HG03139 (cell line): ENCODE results near the gene CCP110.
"Not testable (repeated sequence)": the region's sequence is repeated elsewhere in the genome, so short reads cannot be mapped to it uniquely, and the experiment has no call there.

ENCODE experiments used
- ATAC-seq: cut with Tn5 transposase; IDR thresholded peaks from one replicate; pipeline ENCODE4 v1.9.1; 2021; ENCODE audit not compliant: unreplicated experiment

Gene CCP110

DNA sequence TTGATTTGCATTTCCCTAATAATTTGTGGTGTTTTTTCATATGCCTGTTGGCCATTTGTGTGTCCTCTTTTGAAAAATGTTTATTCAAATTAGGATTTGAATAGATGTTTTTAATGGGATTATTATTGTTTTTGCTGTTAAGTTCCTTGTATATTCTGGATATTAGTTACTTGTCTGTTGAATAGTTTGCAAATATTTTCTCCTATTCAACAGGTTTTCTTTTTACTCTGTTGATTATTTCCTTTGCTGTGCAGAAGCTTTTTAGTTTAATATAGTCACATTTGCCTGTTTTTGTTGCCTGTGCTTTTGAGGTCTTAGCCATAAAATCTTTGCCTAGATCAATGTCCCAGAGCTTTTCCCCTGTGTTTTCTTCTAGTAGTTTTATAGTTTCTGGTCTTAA lies 11.4 kb upstream of the CCP110 start:
- ATAC-seq: no peak

DNA sequence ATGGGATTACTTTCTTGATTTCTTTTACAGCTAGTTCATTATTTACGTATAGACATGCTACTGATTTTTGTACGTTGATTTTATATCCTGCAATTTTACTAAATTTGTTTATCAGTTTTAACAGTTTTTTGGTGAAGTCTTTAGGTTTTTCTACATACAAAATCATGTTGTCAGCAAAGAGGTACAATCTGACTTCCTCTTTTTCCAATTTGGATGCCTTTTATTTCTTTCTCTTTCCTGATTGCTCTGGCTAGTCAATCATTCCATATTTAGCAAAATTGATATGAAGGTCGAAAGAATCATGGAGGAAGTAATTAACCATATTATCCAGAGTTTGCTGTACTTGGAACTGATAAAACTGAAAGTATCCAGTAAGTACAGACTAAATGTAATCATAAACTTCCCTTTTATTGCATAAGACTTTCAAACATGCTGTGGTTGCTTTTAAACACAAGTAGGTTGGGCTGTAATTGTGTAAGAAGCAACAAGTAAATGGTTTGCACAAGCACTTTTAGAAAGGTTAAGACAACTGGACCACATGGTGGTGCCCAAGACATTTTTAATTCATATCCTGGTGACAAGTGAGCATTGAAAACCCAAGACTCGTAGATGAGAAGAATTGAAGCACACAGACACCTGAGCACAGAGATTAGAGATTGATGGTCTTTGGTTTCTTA lies 10.2 kb upstream of the CCP110 start:
- no peak for ATAC-seq

DNA sequence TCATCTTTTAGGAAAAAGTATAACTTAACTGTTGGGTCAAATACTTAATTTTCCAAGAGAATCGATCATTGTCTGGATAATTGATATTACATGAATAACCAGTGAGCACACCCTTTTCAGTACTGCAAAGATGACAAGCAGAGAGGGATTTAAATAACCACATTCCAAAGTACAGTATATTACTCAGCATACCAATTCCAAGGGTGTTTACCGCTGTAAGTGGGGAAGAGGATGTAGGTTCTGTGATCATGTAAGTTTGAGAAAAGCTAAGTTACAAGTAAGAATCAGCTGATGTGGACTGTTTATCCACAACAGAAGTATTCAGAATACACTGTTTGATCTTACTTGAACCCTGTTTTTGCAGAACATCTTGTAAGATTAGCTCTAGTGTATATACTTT lies 8.0 kb upstream of the CCP110 start:
- no peak for ATAC-seq

DNA sequence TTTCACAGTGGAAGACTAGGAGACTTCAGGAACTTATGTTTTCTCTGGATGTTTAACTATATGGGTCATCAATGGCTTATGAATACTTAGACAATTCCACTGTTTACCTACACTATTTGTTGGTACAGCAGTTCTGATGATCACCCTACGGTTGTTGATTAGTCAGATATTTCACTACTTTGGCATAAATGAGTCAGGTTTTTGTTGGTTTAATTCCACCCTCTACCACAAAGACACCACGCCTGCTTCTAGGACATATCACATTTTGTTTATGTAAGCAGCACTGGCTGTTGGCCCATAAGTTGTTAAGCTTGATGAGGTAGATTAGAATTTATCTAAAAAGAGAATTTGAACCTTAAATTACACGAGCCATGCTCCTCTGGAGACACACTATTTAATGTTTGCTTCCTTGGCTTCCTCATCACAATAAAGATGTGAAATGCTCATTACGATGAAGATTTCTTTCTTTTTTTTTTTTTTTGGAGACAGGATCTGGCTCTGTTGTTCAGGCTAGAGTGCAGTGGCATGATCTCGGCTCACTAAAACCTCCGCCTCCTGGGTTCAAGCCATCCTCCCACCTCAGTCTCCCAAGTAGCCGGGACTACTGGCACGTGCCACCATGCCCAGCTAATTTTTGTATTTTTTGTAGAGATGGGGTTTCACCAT lies 6.2 kb upstream of the CCP110 start:
- ATAC-seq: no peak

DNA sequence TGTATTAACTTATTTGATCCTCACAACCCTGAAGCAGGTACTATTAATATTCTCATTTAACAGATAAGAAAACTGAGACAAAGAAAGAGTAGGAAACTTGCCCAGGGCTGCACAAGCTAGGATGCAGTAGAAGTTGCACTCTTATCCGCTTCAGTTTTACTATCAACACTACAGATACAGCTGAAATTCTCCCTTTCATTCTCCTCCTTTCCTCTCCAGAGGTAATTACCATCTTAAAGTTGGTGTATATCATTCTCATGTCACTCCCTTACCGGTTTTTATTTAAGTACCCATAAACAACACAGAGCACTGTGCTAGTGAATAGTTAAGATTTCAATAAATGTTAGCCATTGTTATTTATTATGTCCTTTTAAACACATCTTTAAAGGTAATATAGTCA lies 5.4 kb upstream of the CCP110 start:
- ATAC-seq: no peak

DNA sequence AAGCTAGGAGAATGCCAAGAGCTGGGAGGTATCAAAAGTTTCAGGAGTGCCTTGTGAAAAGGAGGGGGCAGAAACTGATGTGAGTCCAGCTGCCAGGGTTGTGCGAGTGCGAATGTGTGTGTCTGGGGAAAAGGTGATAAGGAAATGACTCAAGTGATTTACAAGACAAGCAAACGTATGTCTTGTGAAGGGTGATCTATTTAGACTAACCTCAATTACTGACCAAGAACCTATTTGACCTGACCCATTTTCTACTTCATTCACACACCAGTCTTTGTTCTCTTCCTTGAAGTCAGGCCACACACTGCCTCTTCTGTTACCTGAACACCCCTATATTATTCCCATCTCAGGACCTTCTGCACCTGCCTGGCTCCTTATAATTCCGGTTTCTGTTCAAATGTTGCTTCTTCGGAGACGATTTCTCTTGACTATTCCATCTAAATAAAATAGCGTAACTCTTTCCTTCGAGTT lies 2.8 kb upstream of the CCP110 start:
- no peak for ATAC-seq

DNA sequence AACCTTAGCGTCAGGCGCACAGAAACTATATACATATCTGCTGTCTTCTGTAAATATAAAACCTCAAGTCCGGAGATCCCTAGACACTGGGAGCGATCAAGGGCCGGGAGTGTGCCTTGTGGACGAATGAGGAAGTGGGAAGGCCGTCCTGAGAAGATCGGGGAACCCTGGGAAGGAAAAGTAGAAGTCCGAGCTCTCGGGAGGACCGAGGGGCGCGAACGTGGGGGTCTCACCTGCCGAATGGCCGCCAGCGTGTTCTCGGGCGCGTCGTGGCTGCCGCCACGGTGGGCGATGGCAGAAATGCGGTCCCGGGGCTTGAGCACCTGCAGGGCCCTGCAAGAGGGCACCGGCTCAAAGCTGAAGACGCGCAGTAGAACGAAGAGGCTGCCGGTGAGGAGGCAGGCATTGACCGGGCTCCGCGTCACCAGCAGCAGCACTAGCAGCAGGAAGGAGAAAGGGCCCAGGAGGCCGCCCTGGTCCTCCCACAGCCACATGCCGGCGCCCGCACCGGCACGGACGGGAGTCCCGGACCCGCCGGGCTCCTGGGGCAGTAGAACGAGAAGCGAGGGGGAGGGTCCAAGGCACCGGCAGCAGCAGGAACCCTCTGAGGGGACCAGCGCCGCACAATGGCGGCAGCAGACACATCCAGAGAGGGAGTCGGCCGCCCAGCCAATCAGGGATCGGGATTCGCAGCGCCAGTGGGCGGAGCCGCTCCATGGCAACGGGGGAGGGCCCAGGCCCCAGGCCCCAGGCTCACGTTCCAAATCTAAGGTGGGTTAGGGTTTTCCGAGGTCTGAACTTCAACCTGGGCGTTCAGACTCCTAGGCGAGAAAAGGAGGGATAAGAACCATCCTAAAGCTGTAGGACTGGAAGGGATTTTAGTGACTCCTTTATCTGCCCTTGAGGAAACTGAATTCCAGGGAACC lies 2.0 kb upstream of the CCP110 start, which contains the start of gene GDE1:
Gene GDE1 (minus strand): TSS at position 628 of the 926 bp plus-strand sequence. CDS start 134 bp downstream, at position 494.
- ATAC-seq: peak; percentile 75

DNA sequence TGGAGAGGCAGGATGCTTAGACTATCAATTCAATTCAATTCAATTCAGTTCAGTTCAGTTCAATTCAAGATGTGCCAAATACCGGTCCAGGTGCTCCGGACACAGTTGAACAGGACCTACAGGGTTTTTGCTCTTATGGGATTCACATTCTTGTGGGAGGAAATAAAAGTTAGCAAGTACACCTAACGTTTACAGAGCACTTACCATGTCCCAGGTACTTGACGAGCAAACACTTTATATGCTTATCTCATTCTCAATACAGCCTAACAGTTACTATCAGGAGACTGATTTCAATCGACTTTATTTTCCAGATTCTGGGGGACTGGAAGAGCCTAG lies 1.4 kb upstream of the CCP110 start:
- no peak for ATAC-seq

DNA sequence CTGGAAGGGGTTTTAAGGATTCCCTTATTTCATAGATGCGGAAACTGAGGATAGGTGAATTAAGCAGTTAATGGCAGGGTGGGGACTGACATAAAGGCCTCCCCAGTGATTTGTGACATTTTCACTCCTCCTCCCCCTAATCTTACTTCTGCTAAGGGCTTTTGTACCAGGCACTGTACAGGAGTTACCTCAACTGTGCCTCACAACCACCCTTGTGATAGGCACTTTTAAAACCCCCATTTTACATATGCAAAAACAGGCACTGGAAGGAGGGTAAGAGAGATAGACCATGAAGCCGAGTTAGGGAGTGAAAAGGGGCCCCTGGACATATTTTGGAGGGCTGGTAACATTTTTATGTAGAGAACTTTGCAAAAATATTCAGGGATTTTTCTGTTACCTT lies 982 bp upstream of the CCP110 start:
- no peak for ATAC-seq

DNA sequence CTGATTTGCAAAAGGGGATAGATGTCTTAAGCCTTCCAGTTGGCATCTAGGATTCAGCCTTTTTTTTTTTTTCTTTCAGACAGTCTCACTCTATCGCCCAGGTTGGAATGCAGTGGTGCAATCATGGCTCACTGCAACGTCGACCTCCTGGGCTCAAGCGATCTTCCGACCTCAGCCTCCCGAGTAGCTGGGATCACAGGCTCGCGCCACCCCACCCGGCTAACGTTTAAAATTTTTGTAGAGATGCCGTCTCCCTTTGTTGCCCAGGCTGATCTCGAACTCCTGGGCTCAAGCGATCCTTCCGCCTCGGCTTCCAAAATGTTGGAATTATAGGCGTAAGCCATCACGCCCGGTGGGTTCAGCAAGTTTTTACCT lies 571 bp upstream of the CCP110 start:
- ATAC-seq: no peak

DNA sequence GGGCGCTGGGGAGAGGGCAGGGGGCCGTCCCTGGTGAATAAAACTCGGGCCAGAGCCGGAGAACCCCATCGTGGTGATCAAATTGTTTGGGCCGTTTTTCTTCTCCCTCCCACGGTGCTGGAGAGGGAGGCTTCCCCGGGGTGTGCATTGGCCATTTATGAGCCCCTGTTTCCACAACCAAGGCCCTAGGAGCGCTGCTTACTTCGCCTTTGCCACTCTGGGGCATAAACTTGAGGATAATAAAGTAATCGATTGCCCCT lies 544 bp downstream of the CCP110 start:
- no peak for ATAC-seq

DNA sequence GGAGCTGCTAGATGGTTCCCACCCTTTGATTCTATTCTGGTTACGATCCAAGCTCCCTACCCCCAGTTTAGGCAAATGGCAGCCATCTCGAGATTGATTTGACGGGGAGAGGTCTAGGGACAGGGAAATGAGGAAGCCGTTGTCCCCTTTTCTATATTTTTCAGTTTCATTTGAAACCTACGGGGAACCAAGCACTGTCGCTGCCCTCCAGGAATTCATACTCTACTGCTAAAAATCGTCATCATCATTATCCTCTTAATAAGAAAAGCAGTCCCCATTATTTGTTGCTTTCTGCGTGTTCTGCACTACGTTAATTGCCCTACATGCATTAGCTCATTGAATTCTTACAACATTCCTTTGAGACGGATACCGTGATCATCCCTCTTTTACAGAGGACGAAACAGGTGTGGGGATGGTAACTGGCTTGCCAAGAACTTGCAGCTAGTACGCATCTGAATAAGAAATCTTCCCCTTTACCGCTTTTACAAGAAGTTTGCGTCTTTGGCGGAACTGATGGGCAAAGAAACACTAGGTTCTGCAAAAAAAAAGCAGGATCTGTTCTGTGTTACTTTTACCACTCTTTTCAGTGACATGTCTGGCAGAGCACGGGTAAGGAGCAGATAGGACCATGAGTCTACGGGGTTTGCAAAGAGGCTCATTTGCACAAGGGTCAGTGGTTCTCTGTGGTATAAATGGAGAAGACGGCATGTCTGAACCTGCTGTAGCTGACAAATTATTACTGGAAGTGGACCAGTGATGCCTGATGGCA lies 1.1 kb downstream of the CCP110 start:
- ATAC-seq: no peak

DNA sequence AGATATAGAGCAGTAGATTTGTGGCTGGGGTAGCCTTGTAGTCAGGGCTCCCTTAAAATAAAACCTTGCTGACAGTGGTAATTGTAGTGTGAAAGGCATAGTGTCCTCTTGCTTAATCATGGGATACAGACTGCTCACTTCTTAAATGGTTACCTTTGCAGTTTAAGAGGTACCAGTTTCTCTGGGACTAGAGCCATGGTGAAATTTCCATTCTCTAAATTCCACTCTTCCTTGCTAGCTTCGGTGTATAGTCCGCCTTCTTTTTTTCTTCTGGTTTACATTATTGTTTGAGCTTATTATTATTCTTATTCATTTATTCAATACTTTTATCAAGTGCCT lies 1.6 kb downstream of the CCP110 start:
- ATAC-seq: no peak

DNA sequence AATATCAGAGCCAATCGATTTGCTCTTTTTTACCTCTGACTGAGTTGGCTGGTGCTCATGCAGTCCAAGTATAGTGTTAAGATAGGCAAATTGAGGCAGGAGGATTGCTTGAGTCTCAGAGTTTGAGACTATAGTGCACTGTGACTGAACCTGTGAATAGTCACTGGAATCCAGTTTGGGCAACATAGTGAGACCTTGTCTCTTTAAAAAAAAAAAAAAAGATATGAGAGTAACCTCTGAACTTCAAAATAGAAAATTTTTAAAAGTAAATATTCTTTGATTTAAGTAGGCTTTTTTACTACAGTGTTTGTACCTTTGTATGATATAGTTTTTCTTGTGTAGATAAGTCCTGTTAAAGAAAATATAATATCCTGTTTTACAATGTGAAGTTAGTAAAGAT lies 3.4 kb downstream of the CCP110 start:
- ATAC-seq: no peak

DNA sequence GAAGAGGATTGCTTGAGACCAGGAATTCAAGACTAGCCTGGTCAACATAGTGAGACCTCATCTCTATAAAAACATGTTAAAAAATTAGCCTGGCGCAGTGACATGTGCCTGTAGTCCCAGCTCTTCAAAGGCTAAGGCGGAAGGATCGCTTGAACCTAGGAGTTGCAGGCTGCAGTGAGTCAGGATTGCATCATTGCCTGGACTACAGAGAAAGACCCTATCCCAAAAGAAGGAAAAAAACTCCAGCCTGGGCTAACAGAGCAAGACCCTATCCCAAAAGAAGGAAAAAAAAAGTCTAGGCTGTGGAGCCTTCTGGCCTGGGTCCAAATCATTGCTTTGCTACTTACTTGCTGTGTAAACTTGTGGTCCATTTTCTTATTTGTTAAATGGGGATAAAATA lies 4.9 kb downstream of the CCP110 start:
- ATAC-seq: no peak

DNA sequence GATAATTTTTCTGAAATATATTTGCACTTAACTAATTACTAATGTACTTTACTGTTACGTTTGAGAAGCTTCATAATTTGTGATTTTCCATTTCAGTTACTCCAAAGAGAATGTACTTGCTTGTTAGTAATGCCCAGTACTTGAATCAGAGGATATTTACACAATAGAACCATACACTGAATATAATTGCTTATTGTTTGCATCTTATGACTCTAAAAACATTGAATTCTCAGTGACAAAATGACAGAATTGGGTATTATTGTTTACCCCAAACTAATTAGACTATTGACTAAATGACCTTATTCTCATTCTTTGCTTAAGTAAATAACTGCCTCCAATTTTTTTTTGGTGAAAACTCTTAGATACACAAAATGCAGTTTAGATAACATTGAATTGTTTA lies 8.9 kb downstream of the CCP110 start:
- ATAC-seq: no peak

DNA sequence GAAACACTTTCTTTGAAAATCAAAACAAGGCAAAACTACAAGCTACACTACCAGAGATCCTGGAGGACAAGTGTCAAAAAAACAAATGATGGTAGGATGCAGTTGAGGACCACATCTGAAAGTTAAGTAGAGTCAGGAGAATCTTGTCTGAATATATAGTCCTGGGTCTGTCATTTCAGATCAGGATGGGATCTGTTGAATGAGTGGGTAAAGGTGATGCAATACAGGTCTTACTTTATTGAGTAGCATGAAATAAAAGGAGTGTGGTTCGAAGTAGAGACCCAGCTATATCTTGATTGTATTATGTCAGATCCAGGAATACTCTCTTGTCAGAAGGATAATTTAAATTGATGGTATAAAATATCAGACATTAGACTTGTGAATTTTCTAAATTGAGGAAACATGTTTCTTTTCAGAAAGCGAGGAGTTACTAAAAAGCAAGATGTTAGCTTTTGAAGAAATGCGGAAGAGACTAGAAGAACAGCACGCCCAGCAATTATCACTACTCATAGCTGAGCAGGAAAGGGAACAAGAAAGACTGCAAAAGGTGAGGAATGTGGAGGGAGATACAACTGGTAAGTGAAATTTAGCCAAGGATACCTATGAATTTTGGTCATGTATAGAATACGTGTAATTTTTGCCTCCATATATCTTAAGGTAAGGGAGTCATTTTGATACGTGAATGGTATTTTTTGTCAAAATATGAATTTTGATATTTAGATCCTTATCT lies 16.7 kb downstream of the CCP110 start:
- no peak for ATAC-seq

DNA sequence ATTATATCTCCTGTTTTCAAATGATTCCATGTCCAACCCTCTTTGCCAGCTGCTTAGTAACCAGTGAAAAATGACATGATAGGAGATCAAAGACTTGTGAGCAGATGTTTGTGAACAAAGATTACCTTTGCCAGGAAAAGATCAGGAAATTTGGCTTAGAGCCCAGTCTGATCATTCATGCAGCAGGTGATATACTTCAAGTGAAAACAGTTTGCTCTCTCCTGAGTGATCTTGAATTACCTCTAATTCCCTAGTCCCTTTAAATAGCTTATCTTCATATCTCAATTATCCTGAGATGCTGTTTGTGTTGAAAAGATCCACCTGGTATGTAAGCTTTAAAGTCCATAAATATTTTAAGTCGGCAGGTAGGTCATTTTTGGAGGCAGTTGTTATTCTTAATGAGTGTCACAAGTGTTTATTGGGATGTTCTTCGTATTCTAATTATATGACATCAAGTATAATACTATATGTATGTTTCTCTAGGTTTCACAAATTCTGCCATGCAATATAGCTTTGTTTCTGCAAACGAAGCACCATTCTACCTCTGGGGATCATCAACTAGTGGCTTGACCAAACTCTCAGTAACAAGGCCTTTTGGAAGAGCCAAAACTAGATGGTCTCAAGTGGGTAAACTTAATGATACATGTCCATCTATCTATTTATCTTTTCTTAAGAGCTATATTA lies 18.5 kb downstream of the CCP110 start:
- ATAC-seq: no peak

DNA sequence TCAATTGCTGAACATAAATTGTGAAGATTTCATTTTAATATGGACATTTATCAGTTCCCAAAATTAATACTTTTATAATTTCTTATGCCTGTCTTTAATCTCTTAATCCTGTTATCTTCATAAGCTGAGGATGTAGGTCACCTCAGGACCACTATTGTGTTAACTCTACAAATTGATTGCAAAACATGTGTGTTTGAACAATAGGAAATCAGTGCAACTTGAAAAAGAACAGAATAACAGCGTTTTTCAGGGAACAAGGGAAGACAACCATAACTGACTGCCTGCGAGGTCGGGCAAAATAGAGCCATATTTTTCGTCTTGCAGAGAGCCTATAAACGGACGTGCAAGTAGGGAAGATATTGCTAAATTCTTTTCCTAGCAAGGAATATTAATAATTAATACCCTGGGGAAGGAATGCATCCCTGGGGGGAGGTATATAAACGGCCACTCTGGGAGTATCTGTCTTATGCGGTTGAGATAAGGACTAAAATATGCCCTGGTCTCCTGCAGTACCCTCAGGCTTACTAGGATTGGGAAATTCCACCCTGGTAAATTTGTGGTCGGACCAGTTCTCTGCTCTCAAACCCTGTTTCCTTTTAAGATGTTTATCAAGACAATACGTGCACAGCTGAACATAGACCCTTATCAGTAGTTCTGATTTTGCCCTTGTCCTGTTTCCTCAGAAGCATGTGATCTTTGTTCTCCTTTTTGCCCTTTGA lies 19.7 kb downstream of the CCP110 start:
- not testable (repeated sequence) for ATAC-seq

DNA sequence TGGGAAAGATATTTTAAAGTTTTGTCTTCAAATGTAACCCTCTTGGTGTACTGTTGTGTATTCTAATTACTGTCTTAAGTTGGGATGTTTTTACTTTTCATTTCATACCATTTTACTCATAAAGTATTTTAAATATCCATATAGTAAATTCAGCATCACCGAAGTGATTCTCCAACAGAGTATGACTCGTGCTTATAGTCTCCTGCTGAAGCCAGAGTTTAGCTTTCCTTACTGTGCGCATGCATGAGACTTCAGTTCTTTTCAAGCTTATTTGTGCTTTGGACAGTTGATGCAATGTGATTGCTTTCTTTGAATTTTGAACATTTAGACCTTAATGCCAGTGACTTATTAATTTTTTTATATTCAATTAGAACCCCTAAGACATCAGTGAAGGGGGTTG lies 24.4 kb downstream of the CCP110 start:
- no peak for ATAC-seq
